SK-N-MC (cell line): ENCODE results near the gene TLR3.

ENCODE experiments used
- EZH2 ChIP-seq: fragments of 200-600 bp; sonication (generic); IDR thresholded peaks from one replicate; pipeline ENCODE4 v1.6.1; 2017; ENCODE audit warnings: antibody characterized with exemption
- FOXP2 ChIP-seq: optimal IDR thresholded peaks from 2 replicates; pipeline ENCODE3; 2011; ENCODE audit warnings: mild to moderate bottlenecking, moderate library complexity; ENCODE audit not compliant: insufficient read depth; ENCODE audit errors: extremely low read length, control extremely low read depth
- POLR2AphosphoS5 ChIP-seq: IDR thresholded peaks from 2 replicates; pipeline ENCODE4 v1.6.1; 2012; ENCODE audit warnings: mild to moderate bottlenecking, low read depth, low read length, borderline replicate concordance

DNA sequence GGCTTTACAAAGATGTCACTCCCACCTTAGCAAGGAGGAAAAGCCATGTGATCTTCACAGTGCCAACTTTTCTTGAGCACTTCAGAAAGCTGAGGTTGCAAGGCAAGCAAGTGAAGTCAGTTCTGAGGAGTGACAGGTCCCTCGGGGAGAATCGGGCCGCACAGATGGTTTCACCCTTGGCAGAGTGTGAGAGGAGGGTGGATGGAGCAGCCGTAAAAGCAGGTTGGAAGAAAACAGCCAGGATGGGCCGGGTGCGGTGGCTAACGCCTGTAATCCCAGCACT lies 43.6 kb upstream of the TLR3 start:
- no peak for TF ChIP-seq POLR2AphosphoS5
- no peak for TF ChIP-seq EZH2
- TF ChIP-seq FOXP2: no peak
